T-helper 9 cell (primary cell): ENCODE measurements around the gene L3MBTL2.
"Not testable (repeated sequence)": the region's sequence is repeated elsewhere in the genome, so short reads cannot be mapped to it uniquely, and the experiment has no call there.

Source experiments
- DNase-seq: peaks from one replicate; pipeline ENCODE4 v3.0.0-alpha.2; 2020
- total RNA-seq, 2 donors: gene quantifications; one replicate each; lab custom pipeline; 2026; lab: John Stamatoyannopoulos, UW

L3MBTL2 gene
- 43.2 to 82.1 reads per million in 2 donors for total RNA-seq

DNA sequence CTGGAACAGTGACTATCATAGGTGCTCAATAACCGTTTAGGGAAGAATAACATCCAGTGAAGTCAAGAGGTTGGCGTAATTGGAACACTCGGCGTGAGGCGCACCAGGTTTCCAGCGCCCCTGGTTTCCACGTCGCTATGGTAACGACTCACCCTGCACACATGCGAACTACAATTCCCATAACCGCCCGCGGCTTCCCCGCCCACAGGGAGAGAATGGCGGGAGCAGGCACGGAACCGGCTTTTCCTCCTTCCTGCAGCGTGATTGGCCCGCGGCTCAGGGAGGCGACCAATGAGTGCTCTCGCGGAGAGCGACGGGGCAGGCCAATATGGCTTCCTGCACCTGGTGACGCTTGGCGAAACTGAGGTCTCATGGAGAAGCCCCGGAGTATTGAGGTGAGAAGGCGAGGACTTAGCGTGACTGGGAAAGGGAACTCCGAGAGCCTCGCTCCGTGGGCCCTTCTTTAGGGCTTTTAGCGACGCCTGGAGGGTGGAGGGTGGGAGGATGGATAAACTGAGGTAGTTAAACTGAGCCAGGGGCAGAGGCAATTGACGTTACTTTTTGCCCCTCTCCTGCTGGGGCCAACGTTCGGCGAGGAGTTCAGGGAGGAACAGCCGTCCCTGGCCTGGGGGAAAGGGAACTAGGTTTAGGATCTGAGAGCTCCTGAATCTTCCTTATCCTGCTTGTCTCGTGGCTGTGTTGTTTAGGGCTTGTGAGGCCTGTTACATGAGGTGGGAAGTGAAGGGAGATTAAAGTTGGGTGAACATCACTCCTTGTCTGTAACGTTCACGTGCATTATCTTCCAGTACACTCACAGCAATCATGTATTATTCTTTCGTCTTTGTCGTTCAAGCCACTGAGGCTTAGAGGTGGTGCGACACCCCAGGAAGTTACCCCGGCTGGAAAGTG is at the start of gene L3MBTL2:
L3MBTL2 (plus strand) TSS at position 321 of the 909 bp plus-strand sequence; CDS start at position 372, 51 bp downstream.
- DNase-seq: peak; percentile 99

DNA sequence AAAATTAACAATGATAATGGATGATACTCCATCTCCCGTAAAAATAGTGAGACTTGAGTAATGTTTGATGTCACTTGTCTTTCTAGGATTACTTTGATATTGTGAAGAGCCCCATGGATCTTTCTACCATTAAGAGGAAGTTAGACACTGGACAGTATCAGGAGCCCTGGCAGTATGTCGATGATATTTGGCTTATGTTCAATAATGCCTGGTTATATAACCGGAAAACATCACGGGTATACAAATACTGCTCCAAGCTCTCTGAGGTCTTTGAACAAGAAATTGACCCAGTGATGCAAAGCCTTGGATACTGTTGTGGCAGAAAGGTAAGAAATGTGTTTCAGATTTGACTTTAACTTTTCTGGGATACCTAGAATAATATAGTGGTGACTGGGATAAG is 48.0 kb upstream of the L3MBTL2 start:
- DNase-seq: no peak

DNA sequence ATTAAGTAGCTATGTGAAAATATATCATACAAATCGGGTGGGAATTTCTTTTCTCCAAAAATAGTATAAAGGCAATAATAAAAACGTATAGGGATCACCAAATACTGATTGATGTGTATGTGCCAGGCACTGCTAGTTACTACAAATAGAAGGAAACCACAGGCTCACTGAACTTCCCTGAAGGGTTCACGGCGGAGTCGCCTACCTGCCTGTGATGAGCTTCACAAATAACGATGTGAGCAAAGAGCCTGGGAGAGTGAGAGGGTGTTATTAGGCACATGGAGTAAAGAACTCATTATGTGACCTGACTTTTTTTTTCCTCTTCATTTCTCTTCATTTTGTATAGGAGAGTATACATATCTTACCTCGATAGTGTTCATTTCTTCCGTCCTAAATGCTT is 36.0 kb upstream of the L3MBTL2 start:
- DNase-seq: no peak

DNA sequence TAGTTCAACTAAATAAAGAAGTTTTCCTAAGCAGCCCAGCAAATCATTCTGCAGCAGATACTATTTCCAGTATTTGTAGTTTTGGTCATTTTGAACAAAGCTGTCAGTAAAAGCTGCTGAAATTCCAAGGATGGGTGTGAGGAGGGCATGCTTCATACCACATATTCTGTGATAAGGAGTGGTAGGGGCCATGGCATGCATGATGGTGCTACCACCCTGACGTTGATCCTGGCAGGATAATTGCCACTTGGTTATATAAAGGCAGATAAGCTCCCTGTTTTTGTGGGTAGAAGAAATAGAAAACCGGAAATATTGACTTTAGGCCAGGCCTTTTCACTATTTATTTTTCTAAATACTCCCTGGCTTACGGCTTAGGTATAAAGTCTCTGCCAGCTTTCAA is 33.1 kb upstream of the L3MBTL2 start:
- no peak for DNase-seq

DNA sequence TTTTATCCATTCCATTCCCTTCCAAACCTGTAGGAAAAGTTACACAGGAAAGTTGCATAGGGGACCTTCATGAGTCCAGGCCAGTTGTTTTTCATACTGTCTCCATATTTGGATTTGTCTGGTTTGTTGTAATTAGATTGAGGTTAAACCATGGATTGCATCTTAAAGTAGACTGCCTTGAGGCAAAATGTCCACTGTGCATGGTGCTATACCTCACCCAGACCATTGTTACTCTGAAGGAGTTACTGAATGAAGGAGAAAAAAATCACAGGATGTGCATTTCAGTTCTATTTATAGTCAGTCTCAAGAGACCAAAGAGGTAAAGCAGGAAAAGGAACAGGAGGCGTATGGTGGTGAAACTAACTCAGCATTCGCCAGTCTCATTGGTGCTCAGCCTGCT is 29.6 kb upstream of the L3MBTL2 start:
- no peak for DNase-seq

DNA sequence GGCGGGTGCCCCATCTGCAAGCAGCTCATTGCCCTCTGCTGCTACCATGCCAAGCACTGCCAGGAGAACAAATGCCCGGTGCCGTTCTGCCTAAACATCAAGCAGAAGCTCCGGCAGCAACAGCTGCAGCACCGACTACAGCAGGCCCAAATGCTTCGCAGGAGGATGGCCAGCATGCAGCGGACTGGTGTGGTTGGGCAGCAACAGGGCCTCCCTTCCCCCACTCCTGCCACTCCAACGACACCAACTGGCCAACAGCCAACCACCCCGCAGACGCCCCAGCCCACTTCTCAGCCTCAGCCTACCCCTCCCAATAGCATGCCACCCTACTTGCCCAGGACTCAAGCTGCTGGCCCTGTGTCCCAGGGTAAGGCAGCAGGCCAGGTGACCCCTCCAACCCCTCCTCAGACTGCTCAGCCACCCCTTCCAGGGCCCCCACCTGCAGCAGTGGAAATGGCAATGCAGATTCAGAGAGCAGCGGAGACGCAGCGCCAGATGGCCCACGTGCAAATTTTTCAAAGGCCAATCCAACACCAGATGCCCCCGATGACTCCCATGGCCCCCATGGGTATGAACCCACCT is 28.0 kb upstream of the L3MBTL2 start:
- no peak for DNase-seq

DNA sequence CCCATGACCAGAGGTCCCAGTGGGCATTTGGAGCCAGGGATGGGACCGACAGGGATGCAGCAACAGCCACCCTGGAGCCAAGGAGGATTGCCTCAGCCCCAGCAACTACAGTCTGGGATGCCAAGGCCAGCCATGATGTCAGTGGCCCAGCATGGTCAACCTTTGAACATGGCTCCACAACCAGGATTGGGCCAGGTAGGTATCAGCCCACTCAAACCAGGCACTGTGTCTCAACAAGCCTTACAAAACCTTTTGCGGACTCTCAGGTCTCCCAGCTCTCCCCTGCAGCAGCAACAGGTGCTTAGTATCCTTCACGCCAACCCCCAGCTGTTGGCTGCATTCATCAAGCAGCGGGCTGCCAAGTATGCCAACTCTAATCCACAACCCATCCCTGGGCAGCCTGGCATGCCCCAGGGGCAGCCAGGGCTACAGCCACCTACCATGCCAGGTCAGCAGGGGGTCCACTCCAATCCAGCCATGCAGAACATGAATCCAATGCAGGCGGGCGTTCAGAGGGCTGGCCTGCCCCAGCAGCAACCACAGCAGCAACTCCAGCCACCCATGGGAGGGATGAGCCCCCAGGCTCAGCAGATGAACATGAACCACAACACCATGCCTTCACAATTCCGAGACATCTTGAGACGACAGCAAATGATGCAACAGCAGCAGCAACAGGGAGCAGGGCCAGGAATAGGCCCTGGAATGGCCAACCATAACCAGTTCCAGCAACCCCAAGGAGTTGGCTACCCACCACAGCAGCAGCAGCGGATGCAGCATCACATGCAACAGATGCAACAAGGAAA is 27.3 kb upstream of the L3MBTL2 start:
- no peak for DNase-seq

DNA sequence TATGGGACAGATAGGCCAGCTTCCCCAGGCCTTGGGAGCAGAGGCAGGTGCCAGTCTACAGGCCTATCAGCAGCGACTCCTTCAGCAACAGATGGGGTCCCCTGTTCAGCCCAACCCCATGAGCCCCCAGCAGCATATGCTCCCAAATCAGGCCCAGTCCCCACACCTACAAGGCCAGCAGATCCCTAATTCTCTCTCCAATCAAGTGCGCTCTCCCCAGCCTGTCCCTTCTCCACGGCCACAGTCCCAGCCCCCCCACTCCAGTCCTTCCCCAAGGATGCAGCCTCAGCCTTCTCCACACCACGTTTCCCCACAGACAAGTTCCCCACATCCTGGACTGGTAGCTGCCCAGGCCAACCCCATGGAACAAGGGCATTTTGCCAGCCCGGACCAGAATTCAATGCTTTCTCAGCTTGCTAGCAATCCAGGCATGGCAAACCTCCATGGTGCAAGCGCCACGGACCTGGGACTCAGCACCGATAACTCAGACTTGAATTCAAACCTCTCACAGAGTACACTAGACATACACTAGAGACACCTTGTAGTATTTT is 26.6 kb upstream of the L3MBTL2 start:
- DNase-seq: no peak

DNA sequence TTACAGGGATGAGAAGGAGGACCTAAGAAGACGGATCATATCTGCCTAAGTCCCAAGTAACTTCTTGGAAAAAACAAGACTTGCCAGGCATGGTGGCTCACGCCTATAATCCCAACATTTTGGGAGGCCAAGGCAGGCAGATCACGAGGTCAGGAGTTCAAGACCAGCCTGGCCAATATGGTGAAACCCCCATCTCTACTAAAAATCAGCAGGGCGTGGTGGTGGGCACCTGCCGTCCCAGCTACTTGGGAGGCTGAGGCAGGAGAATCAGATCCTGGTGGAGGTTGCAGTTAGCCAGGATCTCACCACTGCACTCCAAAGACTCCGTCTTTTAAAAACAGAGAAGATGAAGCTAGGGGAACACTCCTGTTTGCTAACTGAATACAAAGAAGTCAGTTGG is 24.8 kb upstream of the L3MBTL2 start:
- DNase-seq: not testable (repeated sequence)

DNA sequence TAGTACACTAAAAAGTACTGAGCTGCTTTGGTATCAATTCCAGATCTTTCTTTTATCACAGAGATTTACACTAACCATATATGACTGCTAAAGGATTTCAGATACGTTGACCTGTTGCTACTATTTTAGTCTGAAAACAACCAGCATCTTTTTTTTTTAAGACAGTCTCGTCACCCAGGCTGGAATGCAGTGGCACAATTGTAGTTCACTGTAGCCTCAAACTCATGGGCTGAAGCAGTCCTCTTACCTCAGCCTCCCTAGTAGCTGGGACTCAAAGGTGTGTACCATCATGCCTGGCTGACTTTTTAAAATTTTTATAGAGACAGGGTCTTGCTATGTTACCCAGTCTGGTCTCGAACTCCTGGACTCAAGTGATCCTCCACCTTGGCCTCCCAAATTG is 24.2 kb upstream of the L3MBTL2 start:
- DNase-seq: no peak

DNA sequence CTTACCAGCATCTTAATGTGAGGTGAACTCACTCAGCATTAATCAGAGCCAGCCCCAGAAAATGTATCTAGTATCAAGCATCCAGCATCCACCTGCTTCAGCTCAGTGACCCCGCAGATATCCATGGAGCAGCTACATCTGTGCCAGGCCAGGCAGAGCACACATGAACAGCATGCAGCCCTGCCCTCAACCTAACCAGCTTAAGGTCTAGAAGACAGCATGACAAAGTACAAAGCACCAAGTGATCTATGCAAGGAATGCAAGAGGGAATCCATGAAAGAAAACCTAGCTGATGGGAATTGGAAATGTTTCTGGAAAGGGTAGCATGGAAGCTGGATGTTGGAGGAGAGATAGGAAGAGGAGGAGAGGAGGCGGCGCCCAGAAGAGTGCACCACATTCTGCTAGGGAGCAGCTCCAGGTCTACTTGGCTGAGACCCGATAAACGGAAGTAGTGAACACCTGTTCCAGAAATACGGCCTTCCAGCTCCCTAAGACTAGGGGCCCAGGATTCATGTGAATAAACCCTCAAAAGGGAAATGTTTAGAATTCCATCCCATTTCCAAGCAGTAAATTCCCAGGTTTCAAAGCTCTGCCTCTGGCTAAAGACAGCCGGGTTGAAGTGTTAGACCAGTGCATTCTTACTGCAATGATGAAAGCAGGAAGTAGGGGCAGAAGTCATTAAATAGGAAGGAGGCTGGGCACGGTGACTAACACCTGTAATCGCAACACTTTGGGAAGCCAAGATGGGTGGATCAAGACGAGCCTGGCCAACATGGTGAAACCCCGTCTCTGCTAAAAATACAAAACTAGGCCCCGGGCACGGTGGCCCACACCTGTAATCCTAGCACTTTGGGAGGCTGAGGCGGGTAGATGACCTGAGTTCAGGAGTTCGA is 23.5 kb upstream of the L3MBTL2 start:
- DNase-seq: no peak

DNA sequence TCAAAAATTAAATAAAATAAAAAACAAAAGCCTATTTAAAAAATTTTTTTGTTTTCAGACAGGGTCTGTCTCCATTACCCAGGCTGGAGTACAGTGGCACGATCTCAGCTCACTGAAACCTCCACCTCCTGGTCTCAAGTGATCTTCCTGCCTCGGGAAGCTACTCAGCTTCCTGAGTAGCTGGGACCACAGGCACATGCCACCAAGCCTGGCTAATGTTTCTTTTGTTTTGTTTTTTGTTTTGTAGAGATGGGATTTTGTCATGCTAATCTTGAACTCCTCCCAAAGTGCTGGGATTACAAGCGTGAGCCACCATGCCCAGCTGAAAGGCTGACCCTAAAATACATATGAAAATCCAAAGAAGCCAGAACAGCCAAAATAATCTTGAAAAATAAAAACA is 20.4 kb upstream of the L3MBTL2 start:
- DNase-seq: no peak

DNA sequence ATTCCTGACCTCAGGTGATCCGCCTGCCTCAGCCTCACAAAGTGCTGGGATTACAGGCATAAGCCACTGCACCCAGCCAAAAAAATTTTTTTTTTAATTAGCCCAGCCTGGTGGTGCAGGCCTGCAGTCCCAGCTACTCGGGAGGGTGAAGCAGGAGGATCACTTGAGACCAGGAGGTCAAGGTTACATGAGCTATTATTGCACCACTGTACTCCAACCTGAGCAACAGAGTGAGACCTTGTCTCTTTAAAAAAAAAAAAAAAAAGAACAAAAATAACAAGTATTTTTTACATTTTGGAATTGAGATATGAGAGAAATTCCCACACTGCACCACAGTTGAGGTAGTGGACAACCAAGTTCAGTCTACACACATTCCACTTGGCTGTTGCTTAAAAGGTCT is 13.6 kb upstream of the L3MBTL2 start:
- no peak for DNase-seq

DNA sequence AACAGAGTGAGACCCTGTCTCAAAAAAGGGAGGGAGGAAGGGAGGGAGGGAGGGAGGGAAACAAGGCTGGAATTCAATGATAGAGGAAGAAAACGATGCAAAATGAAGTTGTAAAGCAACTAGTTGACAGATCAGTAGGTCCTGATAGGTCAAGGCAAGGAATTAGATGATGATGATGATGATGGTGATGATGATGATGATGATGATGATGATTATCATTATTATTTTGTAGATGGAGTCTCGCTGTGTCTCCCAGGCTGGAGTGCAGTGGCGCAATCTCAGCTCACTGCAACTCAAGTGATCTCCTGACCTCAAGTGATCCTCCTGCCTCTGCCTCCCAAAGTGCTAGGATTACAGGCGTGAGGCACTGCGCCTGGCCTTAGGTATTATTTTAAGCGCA is 11.3 kb upstream of the L3MBTL2 start:
- no peak for DNase-seq

DNA sequence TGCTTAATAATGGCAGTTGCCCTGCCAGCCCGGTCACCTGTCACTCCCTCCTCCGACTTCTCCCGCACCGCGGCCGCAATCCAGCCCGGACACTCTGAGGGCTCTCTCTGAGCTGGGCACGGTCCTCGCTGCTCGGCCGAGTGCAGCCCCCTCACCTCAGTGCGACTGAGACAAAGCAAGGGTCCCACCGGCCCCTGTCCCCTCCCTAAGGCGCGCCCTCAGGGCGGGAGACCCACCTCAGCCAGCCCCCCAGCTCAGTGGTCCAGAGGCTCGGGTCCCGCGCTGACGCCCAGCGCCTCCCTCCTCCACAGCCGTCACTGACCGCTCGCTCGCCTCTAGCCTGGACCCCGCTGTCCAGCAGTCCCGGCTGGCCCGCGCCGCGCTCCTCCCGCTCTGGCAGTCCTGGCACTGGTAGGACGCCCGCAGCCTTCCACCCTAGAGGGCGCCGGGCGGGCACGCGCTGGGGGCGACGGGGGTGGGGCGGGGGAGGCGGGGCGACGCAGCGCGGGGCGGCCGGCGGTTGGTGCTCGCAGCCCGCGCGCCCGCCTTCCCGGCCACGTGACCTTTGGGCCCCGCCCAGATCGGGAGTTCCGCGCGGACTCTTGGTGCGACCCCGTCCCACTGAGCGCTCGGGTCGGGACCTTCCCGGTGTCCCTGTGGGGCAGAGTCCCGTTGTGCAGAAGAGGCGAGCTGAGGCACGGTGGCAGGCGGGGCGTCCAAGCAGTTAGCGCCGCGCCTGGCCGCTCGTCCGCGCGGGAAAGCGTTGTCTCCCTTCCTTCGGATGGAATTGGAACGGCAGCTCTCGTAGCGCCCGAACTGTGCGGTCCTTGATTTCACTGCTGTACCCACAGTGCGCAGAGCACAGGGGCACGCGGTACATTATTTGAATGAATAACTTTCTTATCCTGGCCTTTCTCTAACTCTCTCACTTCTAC is 7.8 kb upstream of the L3MBTL2 start:
- peak; percentile 85 for DNase-seq

DNA sequence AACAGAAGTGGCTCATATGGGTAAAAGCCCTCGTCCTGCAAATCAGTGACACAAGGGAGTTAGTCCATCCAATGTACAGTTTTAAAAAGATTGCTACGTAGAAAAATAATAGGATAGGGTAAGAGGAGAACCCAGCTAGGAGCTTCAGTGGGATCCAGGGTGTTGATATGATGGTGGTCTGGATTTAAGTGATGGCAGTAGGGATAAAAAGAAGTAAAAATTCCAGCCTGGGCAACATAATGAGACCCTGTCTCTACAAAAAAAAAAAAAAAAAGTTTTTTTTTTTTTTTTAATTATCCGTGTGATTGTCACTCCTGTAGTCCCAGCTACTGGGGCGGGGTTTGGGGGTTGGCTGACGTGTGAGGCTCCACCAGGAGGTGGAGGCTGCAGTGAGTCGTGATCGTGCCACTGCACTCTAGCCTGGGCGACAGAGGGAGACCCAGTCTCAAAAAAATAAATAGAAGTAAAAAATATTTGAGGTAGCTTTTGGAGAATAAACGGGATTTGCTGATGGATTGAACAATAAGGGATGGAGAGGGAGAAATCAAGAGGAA is 7.0 kb upstream of the L3MBTL2 start:
- DNase-seq: peak; percentile 31

DNA sequence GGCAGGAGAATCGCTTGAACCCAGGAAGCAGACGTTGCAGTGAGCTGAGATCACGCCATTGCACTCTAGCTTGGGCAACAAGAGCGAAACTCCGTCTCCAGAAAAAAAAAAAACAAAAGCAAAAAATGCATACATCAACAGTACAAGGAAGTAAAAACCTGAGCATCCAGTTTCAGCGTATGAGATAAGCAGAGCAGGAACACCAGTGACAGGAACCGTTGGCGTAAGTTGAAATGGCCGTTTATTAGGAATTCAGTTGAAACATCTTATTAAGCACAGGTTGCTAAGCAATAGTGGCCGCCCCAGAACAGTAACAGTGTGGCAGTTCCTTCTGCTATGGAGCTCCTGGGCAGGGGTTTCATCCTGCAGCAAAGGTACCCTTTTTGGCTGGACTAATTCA is 4.0 kb upstream of the L3MBTL2 start:
- DNase-seq: no peak

DNA sequence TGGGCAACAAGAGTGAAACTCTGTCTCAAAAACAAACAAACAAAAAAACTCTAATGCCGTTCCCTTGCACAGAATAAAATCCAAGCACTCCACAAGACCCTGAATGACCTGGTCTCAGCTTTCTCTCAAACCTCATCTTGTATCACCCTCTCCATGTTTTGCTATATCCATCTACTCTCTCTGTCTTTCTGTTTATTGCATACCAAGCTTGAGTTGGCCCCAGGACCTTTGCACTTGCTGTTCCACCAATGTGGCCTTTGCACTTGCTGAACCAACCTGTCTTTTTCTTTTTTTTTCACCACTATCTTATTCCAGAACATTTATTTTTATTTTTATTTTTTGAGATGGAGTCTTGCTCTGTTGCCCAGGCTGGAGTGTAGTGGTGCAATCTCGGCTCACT is 2.0 kb upstream of the L3MBTL2 start:
- no peak for DNase-seq

DNA sequence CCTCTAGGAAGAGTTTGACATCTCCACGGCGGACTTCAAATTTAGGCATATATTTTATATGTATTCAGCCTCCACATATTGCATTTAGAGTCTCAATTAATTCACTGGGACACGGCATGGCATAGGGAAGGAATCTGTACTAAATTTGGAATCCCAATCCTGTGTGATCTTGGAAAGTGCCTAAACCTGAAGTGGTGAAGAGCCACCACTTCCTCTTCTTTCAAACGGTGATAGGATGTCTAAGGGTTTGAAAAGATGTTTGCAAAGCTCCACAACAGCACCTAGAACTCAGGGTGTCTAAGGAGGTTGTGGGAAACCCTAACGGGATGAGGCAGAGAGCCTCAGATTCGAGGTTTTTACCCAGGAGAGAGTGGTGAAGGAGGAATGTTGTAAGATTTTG is 1.0 kb upstream of the L3MBTL2 start:
- DNase-seq: no peak

DNA sequence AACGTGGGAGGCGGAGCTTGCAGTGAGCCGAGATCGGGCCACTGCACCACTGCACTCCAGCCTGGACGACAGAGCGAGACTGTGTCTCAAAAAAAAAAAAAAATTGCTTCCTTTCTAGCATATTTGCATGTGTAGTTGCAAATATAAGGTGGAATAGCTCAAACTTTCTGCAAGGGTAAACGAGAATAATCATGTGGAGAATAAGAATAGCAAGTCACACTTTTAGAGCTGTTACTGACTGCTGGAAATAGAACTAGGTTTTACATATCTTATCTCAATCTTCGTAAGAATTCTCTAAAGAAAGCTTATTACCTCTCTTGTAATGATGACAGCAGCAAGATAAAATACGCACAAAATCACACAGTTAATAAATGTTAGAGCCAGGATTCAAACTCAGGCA is 1.6 kb downstream of the L3MBTL2 start:
- no peak for DNase-seq

DNA sequence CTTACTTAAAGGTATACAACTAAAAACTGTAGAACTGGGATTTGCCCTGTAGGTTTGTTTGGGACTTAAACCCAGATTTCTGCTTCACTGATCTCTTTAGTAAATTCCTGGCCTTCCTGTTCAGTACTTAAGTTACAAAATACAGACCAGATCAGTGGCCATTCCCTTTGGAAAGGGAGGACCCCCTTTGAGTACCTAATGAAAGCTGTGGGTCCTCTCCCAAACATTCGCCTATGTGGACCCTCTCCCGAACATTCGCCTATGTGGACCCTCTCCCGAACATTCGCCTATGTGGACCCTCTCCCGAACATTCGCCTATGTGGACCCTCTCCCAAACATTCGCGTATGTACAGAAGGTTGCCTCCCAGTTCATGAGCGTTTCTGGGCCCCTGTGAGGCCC is 10.3 kb downstream of the L3MBTL2 start:
- no peak for DNase-seq
